Stimulated activated naive CD4-positive, alpha-beta T cell (primary cell): Measurements from ENCODE around the gene SSC5D.

Source experiments
- DNase-seq, 6 experiments: peaks; one replicate each; lab custom pipeline; 2025; lab: John Stamatoyannopoulos, UW

The SSC5D gene

DNA sequence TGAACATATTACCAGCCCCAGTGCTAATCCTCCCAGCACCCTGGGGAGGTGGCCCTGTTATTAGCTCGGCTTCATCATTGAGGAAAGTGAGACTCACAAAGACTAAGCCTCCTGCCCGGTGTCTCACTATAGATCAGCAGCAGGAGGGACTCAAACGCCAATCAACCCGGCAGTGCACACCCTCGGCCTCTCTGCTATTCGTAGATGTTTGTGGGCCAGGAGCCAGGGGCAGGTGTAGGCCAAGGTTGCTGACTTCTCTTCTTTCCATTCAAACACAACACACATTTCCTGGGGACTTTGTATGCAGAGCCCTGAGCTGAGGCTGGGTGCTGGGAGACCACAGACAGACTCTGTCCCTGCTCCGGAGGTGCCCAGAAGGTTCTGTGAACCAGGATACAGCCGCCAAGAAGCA lies 66.5 kb downstream of the SSC5D start:
- DNase-seq: no peak

DNA sequence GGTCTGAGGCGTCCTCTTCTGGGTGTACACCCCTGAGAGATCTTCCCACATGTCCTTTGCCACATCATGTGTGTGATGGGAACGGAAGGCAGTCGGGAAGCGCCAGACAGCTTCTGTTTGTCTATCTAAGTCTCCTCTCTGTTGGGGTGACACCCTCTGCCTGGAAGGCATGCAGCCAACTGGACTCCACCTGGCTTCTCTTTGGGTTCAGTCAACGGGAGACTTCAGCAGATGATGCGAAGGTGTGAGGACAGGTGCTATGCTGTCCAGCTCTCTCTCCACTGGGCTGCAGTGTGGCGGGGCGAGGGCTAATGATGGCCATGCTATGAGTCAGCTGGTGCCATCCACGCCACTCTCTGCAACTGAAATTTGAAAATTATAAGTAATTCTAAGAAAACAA lies 71.4 kb downstream of the SSC5D start:
- DNase-seq: no peak

DNA sequence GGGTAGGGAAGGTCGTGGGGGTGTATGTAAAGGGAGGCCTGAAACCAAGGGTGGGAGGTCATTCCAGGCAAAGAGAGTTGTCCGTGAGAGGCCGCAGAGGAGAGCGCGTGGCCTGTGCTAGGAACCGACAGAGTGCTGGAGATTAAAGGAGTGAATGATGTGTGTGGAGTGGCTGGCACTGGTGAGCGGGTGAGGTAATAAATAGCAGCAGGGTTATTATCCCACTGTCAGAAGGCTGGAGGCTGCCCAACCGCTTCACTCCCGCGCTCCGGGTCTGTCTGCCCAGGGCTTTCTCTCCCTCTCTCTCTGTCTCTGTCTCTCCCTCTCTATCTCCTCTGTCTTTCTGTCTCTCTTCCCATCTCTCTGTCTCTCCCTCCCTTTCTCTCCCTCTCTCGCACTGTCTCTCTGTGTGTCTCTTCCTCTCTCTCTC lies 75.0 kb downstream of the SSC5D start:
- DNase-seq: no peak

DNA sequence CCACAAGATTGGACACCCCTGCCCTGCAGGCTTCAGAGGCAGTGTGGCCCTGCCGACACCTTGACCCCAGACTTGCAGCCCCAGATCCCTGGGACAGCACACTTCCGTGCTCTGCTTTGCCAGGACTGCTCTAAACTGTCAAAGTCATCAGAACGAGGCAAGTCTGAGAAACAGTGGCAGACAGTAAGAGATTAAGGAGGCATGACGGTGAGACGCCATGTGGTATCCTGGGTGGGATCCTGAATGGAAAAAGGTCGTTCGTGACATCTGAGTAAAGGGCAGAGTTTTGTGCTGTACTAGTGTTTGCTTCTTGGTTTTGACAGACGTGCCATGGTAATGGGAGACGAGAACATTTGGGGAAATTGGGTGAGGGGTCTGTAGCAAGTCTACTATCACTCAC lies 78.6 kb downstream of the SSC5D start:
- no peak for DNase-seq

DNA sequence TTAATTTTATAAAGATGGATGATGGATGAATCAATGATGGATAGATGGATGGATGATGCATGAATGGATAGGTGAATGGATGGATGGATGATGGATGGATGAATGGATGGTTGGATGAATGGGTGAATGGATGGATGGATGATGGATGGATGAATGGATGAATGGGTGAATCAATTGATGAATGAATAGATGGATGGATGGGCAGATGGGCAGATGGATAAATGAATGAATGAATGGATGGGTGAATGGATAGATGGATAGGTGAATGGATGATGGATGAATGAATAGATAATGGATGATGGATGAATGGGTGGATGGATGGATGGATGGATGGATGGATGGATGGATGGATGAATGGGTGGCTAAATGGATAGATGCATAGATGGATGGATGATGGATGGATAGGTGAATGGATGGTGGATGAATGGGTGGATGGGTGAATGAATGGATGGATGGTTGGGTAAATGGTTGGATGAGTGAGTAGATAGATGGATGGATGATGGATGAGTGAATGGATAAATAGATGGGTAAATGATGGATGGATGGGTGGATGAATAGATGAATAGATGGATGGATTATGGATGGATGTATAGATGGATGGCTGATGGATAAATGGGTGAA lies 79.6 kb downstream of the SSC5D start:
- no peak for DNase-seq
